ENCODE results near the gene NDE1. TPM values are rescaled to one million over a fixed set of nuclear protein-coding genes. Genes with fewer than 3 reads are reported as not detected.

NDE1 gene
- total and polyA plus RNA-seq, 2 donors (not counting 1 experiment from before 2014, with no cell fraction given): 23.8 to 24.0 TPM

GRCh38 chr16:15610369-15610871 lies 39.6 kb upstream of the NDE1 start:
- Histone ChIP-seq H3K4me2 (ENCODE audit: extremely low read depth, insufficient read depth, low read length) (no peak overlapping the region), H4K20me1 (ENCODE audit: control insufficient read depth, extremely low read depth, insufficient read depth, low read length) (no peaks in the 10 kb centered on the region), H3K27ac (ENCODE audit: insufficient read depth, low read length) (no peak overlapping the region), H3K4me3 (replicated peaks in 1 of 4; ENCODE audit: control extremely low read depth in 1 of 4, insufficient read depth in 1 of 4, low read depth in 3 of 4, low read length in 4 of 4) (no peak overlapping the region), H3K36me3 (ENCODE audit: control insufficient read depth, insufficient read depth, low read length) (peaks cover 6% of the 10 kb centered on the region), H3K9me3 (ENCODE audit: control insufficient read depth, insufficient read depth, low read depth, low read length) (no peaks in the 10 kb centered on the region), H3K9ac (ENCODE audit: insufficient read depth, low read length) (no peak overlapping the region), H2AFZ (ENCODE audit: low read length) (no peak overlapping the region), H3K4me1 (ENCODE audit: control insufficient read depth, extremely low read depth, insufficient read depth, low read length) (peaks cover 3% of the 10 kb centered on the region), H3K79me2 (ENCODE audit: control insufficient read depth, insufficient read depth, low read length) (no peaks in the 10 kb centered on the region), H3K27me3 (ENCODE audit: control insufficient read depth, insufficient read depth, low read length) (no peaks in the 10 kb centered on the region)
- TF ChIP-seq, protein P1, sequence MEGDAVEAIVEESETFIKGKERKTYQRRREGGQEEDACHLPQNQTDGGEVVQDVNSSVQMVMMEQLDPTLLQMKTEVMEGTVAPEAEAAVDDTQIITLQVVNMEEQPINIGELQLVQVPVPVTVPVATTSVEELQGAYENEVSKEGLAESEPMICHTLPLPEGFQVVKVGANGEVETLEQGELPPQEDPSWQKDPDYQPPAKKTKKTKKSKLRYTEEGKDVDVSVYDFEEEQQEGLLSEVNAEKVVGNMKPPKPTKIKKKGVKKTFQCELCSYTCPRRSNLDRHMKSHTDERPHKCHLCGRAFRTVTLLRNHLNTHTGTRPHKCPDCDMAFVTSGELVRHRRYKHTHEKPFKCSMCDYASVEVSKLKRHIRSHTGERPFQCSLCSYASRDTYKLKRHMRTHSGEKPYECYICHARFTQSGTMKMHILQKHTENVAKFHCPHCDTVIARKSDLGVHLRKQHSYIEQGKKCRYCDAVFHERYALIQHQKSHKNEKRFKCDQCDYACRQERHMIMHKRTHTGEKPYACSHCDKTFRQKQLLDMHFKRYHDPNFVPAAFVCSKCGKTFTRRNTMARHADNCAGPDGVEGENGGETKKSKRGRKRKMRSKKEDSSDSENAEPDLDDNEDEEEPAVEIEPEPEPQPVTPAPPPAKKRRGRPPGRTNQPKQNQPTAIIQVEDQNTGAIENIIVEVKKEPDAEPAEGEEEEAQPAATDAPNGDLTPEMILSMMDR (conservative IDR thresholded peaks at IDR 0.05 in 1 of 2, IDR thresholded peaks at IDR 0.05 in 1 of 2; ENCODE audit: low read depth in 1 of 2, low read length in 2 of 2): no peak
- TF ChIP-seq EZH2 (IDR thresholded peaks at IDR 0.05; ENCODE audit: low read length, missing control alignments): no peak
- DNase-seq (ENCODE audit: low read depth in 2 of 2): peak; percentile 18 to 82

DNA sequence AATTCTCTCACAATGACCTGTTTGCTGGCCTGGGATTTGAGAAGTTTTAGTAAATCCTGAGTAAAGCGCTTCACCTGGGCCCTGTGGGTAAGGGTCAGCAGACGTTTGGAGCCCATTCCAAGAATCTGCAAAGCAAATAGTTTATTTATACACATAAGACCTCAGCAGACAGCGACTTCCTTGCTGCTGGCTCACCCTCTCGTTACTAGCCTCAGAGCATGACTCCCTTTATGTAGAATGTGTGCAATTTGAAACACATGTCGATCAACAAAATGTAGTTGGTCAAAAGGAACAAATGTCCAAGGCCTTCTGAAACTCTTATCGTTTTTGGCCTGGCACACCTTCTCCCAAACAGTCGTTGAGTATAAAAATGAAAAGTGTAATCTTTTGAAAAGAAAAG lies 38.4 kb upstream of the NDE1 start:
- H3K4me3 ChIP-seq (replicated peaks in 1 of 4; ENCODE audit: control extremely low read depth in 1 of 4, insufficient read depth in 1 of 4, low read depth in 3 of 4, low read length in 4 of 4): no peak overlapping the region
- no peaks in the 10 kb centered on the region for H4K20me1 ChIP-seq (ENCODE audit: control insufficient read depth, extremely low read depth, insufficient read depth, low read length)
- no peak overlapping the region for H3K9ac ChIP-seq (ENCODE audit: insufficient read depth, low read length)
- H3K4me1 ChIP-seq (ENCODE audit: control insufficient read depth, extremely low read depth, insufficient read depth, low read length): peaks cover 3% of the 10 kb centered on the region
- no peaks in the 10 kb centered on the region for H3K27me3 ChIP-seq (ENCODE audit: control insufficient read depth, insufficient read depth, low read length)
- DNase-seq (ENCODE audit: low read depth in 2 of 2): peak in 1 of 2 donors; percentile 95
- peak overlapping the region; percentile 12 for H3K27ac ChIP-seq (ENCODE audit: insufficient read depth, low read length)
- H3K4me2 ChIP-seq (ENCODE audit: extremely low read depth, insufficient read depth, low read length): peak overlapping the region; percentile 19
- H2AFZ ChIP-seq (ENCODE audit: low read length): no peak overlapping the region
- no peaks in the 10 kb centered on the region for H3K79me2 ChIP-seq (ENCODE audit: control insufficient read depth, insufficient read depth, low read length)
- H3K36me3 ChIP-seq (ENCODE audit: control insufficient read depth, insufficient read depth, low read length): peaks cover 6% of the 10 kb centered on the region
- TF ChIP-seq, protein P1 (conservative IDR thresholded peaks at IDR 0.05 in 1 of 2, IDR thresholded peaks at IDR 0.05 in 1 of 2; ENCODE audit: low read depth in 1 of 2, low read length in 2 of 2): no peak
- TF ChIP-seq EZH2 (IDR thresholded peaks at IDR 0.05; ENCODE audit: low read length, missing control alignments): no peak
- no peaks in the 10 kb centered on the region for H3K9me3 ChIP-seq (ENCODE audit: control insufficient read depth, insufficient read depth, low read depth, low read length)

- no peak overlapping the region for H3K4me3 ChIP-seq (replicated peaks in 1 of 4; ENCODE audit: control extremely low read depth in 1 of 4, insufficient read depth in 1 of 4, low read depth in 3 of 4, low read length in 4 of 4)
- no peaks in the 10 kb centered on the region for H3K27me3 ChIP-seq (ENCODE audit: control insufficient read depth, insufficient read depth, low read length)
- peaks cover 3% of the 10 kb centered on the region for H3K36me3 ChIP-seq (ENCODE audit: control insufficient read depth, insufficient read depth, low read length)
- H3K27ac ChIP-seq (ENCODE audit: insufficient read depth, low read length): no peak overlapping the region
- H3K4me1 ChIP-seq (ENCODE audit: control insufficient read depth, extremely low read depth, insufficient read depth, low read length): peaks cover under 1% of the 10 kb centered on the region
- no peak overlapping the region for H2AFZ ChIP-seq (ENCODE audit: low read length)
- peak in 1 of 2 donors; percentile 38 for DNase-seq (ENCODE audit: low read depth in 2 of 2)
- no peak for TF ChIP-seq EZH2 (IDR thresholded peaks at IDR 0.05; ENCODE audit: low read length, missing control alignments)
- TF ChIP-seq, protein P1 (conservative IDR thresholded peaks at IDR 0.05 in 1 of 2, IDR thresholded peaks at IDR 0.05 in 1 of 2; ENCODE audit: low read depth in 1 of 2, low read length in 2 of 2): no peak
- no peak overlapping the region for H3K9ac ChIP-seq (ENCODE audit: insufficient read depth, low read length)
- H3K79me2 ChIP-seq (ENCODE audit: control insufficient read depth, insufficient read depth, low read length): no peaks in the 10 kb centered on the region
- no peaks in the 10 kb centered on the region for H3K9me3 ChIP-seq (ENCODE audit: control insufficient read depth, insufficient read depth, low read depth, low read length)
- no peaks in the 10 kb centered on the region for H4K20me1 ChIP-seq (ENCODE audit: control insufficient read depth, extremely low read depth, insufficient read depth, low read length)
- H3K4me2 ChIP-seq (ENCODE audit: extremely low read depth, insufficient read depth, low read length): no peak overlapping the region
Observed at GRCh38 chr16:15613676-15614075, 36.4 kb upstream of the NDE1 start.

All from fibroblast of lung (primary cell).